Parathyroid adenoma (tissue), 2 donors: ENCODE data around the gene KREMEN1.

Experiments used
- H2AFZ ChIP-seq: fragments of 300-600 bp; sonication (generic); one replicate; pipeline ENCODE4 v1.7.0; 2017; ENCODE audit warnings: antibody characterized with exemption, mild to moderate bottlenecking
- H3K27ac ChIP-seq: fragments of 300-600 bp; sonication (generic); one replicate; pipeline ENCODE4 v1.7.0; 2017
- H3K27me3 ChIP-seq: fragments of 300-600 bp; sonication (generic); one replicate; pipeline ENCODE4 v1.7.0; 2017; ENCODE audit warnings: low read length; ENCODE audit not compliant: control insufficient read depth, insufficient read depth
- H3K36me3 ChIP-seq: fragments of 300-600 bp; sonication (generic); one replicate; pipeline ENCODE4 v1.7.0; 2017; ENCODE audit warnings: low read length; ENCODE audit not compliant: control insufficient read depth, insufficient read depth
- H3K4me1 ChIP-seq: fragments of 300-600 bp; sonication (generic); one replicate; pipeline ENCODE4 v1.7.0; 2017; ENCODE audit warnings: control low read depth
- H3K4me2 ChIP-seq: fragments of 300-600 bp; sonication (generic); one replicate; pipeline ENCODE4 v1.7.0; 2017; ENCODE audit warnings: low read length
- H3K4me3 ChIP-seq: fragments of 300-600 bp; sonication (generic); one replicate; pipeline ENCODE4 v1.7.0; 2017; ENCODE audit warnings: low read depth, low read length
- H3K79me2 ChIP-seq: fragments of 300-600 bp; sonication (generic); one replicate; pipeline ENCODE4 v1.7.0; 2017; ENCODE audit warnings: control low read depth
- H3K9ac ChIP-seq: fragments of 300-600 bp; sonication (generic); one replicate; pipeline ENCODE4 v1.7.0; 2017; ENCODE audit warnings: mild to moderate bottlenecking
- H3K9me3 ChIP-seq: fragments of 300-600 bp; sonication (generic); one replicate; pipeline ENCODE4 v1.7.0; 2017; ENCODE audit warnings: low read length; ENCODE audit not compliant: control insufficient read depth
- CTCF ChIP-seq: fragments of 300-600 bp; sonication (generic); IDR thresholded peaks from one replicate; pipeline ENCODE4 v1.7.0; 2017; ENCODE audit warnings: antibody characterized with exemption, mild to moderate bottlenecking
- donor health status: primary hyperparathyroidism.

Gene KREMEN1, protein sequence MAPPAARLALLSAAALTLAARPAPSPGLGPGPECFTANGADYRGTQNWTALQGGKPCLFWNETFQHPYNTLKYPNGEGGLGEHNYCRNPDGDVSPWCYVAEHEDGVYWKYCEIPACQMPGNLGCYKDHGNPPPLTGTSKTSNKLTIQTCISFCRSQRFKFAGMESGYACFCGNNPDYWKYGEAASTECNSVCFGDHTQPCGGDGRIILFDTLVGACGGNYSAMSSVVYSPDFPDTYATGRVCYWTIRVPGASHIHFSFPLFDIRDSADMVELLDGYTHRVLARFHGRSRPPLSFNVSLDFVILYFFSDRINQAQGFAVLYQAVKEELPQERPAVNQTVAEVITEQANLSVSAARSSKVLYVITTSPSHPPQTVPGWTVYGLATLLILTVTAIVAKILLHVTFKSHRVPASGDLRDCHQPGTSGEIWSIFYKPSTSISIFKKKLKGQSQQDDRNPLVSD

DNA sequence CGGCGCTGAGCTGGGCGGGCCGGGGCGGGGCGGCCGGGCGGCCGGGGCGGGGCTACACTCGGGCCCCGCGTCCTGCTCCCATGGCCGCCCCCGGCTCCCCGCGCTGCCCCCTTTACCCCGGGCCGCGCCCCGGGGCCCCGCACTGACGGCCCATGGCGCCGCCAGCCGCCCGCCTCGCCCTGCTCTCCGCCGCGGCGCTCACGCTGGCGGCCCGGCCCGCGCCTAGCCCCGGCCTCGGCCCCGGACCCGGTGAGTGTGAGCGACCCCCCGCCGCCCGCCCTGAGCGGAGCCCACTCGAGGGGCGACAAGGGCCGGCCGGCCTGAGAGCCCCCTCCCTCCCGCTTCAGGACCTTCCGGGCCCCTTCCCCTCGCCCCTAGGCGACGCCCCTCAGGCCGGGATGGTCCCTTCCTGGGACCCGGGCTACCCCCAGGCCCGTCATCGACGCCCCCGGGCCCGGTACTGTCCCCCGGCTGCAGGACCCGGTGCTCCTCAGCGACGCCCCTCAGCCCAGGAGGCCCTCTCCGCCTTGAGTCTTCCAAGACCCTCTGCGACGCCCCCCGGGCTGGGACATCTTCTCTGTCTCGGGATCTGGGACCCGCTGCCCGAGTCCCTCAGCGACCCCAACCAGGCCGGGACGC, at the start of gene KREMEN1:
KREMEN1 (plus strand) TSS at position 57 of the 639 bp plus-strand sequence; CDS start at position 153, 96 bp downstream.
- H3K4me3 ChIP-seq: peak within 1 kb of the TSS; percentile 73
- H3K4me2 ChIP-seq: peak within 1 kb of the TSS; percentile 82
- H3K27ac ChIP-seq: peak within 1 kb of the TSS; percentile 57
- H3K9me3 ChIP-seq: no peaks in the 10 kb centered on the region
- H3K9ac ChIP-seq: no peak within 1 kb of the TSS
- H2AFZ ChIP-seq: peak within 1 kb of the TSS; percentile 81
- H3K27me3 ChIP-seq: no peaks in the 10 kb centered on the region
- no peak for TF ChIP-seq CTCF
- no peaks in the 10 kb centered on the region for H3K79me2 ChIP-seq
- H3K4me1 ChIP-seq: no peaks in the 10 kb centered on the region
- no peaks in the 10 kb centered on the region for H3K36me3 ChIP-seq

GRCh38 chr22:29023172-29023796, 49.6 kb upstream of the KREMEN1 start:
- Histone ChIP-seq H3K9ac (no peak overlapping the region), H3K27me3 (no peaks in the 10 kb centered on the region), H3K79me2 (no peaks in the 10 kb centered on the region), H3K9me3 (no peaks in the 10 kb centered on the region), H2AFZ (no peak overlapping the region), H3K27ac (no peak overlapping the region), H3K36me3 (no peaks in the 10 kb centered on the region), H3K4me1 (no peaks in the 10 kb centered on the region), H3K4me3 (no peak overlapping the region), H3K4me2 (no peak overlapping the region)
- no peak for TF ChIP-seq CTCF

DNA sequence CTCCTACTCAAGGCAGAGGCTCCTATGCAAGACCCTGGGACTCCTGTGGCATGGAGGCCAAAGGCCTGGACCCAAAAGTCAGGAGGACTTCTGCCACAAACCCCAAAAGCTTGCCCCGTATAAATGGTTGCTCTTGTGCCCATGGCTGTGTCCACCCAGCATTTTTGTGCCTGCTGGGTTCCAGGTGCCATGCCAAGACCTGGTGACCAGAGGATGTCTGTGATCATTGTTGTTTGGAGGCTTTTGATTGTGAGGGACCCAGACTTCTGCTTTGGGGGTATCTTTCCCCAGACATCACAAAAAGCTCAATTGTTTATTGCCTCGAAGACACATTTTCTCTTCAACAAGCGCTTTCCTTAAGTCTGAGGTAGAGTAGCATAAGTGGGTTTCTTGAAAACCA, 46.3 kb upstream of the KREMEN1 start:
- Histone ChIP-seq H3K27ac (no peak overlapping the region), H3K27me3 (no peaks in the 10 kb centered on the region), H3K4me3 (no peak overlapping the region), H3K9ac (no peak overlapping the region), H3K4me2 (no peak overlapping the region), H3K4me1 (no peaks in the 10 kb centered on the region), H3K9me3 (no peaks in the 10 kb centered on the region), H3K36me3 (no peaks in the 10 kb centered on the region), H2AFZ (no peak overlapping the region), H3K79me2 (no peaks in the 10 kb centered on the region)
- no peak for TF ChIP-seq CTCF

GRCh38 chr22:29028468-29028867, 44.4 kb upstream of the KREMEN1 start:
- Histone ChIP-seq H3K79me2 (no peaks in the 10 kb centered on the region), H3K4me2 (no peak overlapping the region), H3K4me1 (peaks cover 2% of the 10 kb centered on the region), H2AFZ (no peak overlapping the region), H3K36me3 (no peaks in the 10 kb centered on the region), H3K9me3 (no peaks in the 10 kb centered on the region), H3K4me3 (no peak overlapping the region), H3K27ac (no peak overlapping the region), H3K27me3 (no peaks in the 10 kb centered on the region), H3K9ac (no peak overlapping the region)
- no peak for TF ChIP-seq CTCF
